Ascending aorta (tissue), 2 donors: Measurements from ENCODE around the gene SMG6. TPM values are rescaled to one million over a fixed set of nuclear protein-coding genes. Genes with fewer than 3 reads are reported as not detected.

Experiments
- DNase-seq, 2 donors: peaks; one replicate each; pipeline ENCODE4 v3.0.0-alpha.2; 2019; ENCODE audit warnings: low spot score in 2 of 2
- H3K27ac ChIP-seq, 2 donors: fragments of 200-600 bp; sonication (generic); one replicate each; pipeline ENCODE4 v1.5.1; 2016 to 2017; ENCODE audit warnings: mild to moderate bottlenecking in 1 of 2
- H3K27me3 ChIP-seq: fragments of 200-600 bp; sonication (generic); one replicate; pipeline ENCODE4 v1.5.1; 2017
- H3K36me3 ChIP-seq, 2 donors: fragments of 200-600 bp; sonication (generic); one replicate each; pipeline ENCODE4 v1.5.1; 2016
- H3K4me1 ChIP-seq, 2 donors: fragments of 200-600 bp; sonication (generic); one replicate each; pipeline ENCODE4 v1.5.1; 2016 to 2017; ENCODE audit warnings: mild to moderate bottlenecking in 1 of 2
- H3K4me3 ChIP-seq, 2 donors: fragments of 200-600 bp; sonication (generic); one replicate each; pipeline ENCODE4 v1.5.1; 2016 to 2017; ENCODE audit warnings: mild to moderate bottlenecking in 1 of 2
- H3K9me3 ChIP-seq, 2 donors: fragments of 200-600 bp; sonication (generic); one replicate each; pipeline ENCODE4 v1.5.1; 2016
- CTCF ChIP-seq, 3 experiments: fragments of 200-600 bp in 2 of 3; fragments of 450-650 bp in 1 of 3; sonication (generic) in 2 of 3; IDR thresholded peaks; one replicate each; pipeline ENCODE4 v1.5.1; 2016 to 2019; ENCODE audit warnings: antibody characterized with exemption in 3 of 3, mild to moderate bottlenecking in 1 of 3, moderate library complexity in 1 of 3
- intact Hi-C: fragments of 100-400 bp; cut with DNase I; formaldehyde crosslinking; loops from one replicate; pipeline ENCODE4 v1.15.1; 2023
- total RNA-seq: library from RNA; depleted of rRNA; stranded (reverse); fragments of >200 nt; gene quantifications from one replicate; pipeline ENCODE4 v1.1.0, GENCODE V29; 2016

SMG6 gene
- total RNA-seq, 1 donor from 2014 or later, result 50.8 TPM

- H3K27ac ChIP-seq, result peak overlapping the region; percentile 26 to 28
- no peak overlapping the region for H3K4me3 ChIP-seq
- H3K4me1 ChIP-seq, result peaks cover 10 to 32% of the 10 kb centered on the region in 2 donors
- DNase-seq, result peak in 1 of 2 donors; percentile 51
- TF ChIP-seq CTCF (IDR thresholded peaks at IDR 0.05), result no peak
- H3K27me3 ChIP-seq, result no peaks in the 10 kb centered on the region
- H3K9me3 ChIP-seq, result no peaks in the 10 kb centered on the region
- H3K36me3 ChIP-seq, result peaks cover 0 to 4% of the 10 kb centered on the region in 2 donors
- intact Hi-C loops, result no loop called here
Measured at GRCh38 chr17:2230877-2231276, 72.7 kb downstream of the SMG6 start.

GRCh38 chr17:2227025-2227699, 76.4 kb downstream of the SMG6 start:
- peaks cover 5 to 16% of the 10 kb centered on the region in 2 donors for H3K4me1 ChIP-seq
- intact Hi-C loops, result no loop called here
- H3K4me3 ChIP-seq, result no peak overlapping the region
- no peaks in the 10 kb centered on the region for H3K27me3 ChIP-seq
- H3K9me3 ChIP-seq, result no peaks in the 10 kb centered on the region
- peak in 1 of 2 donors; percentile 8 for DNase-seq
- no peak overlapping the region for H3K27ac ChIP-seq
- H3K36me3 ChIP-seq, result no peaks in the 10 kb centered on the region
- no peak for TF ChIP-seq CTCF (IDR thresholded peaks at IDR 0.05)

- no peak for TF ChIP-seq CTCF (IDR thresholded peaks at IDR 0.05)
Measured at GRCh38 chr17:2223617-2223927, 80.0 kb downstream of the SMG6 start.

GRCh38 chr17:2222901-2223616, 80.5 kb downstream of the SMG6 start:
- intact Hi-C loops, result no loop called here
- Histone ChIP-seq H3K4me3 (no peak overlapping the region), H3K27me3 (no peaks in the 10 kb centered on the region), H3K4me1 (peaks cover 0 to 5% of the 10 kb centered on the region in 2 donors), H3K27ac (peak overlapping the region in 1 of 2 donors; percentile 13), H3K9me3 (no peaks in the 10 kb centered on the region), H3K36me3 (no peaks in the 10 kb centered on the region)
- TF ChIP-seq CTCF (IDR thresholded peaks at IDR 0.05), result no peak
- DNase-seq, result peak in 1 of 2 donors; percentile 81

More at GRCh38 chr17:2223617-2223927, 80.0 kb downstream of the SMG6 start:
- intact Hi-C loops, result no loop called here
- peaks cover 0 to 5% of the 10 kb centered on the region in 2 donors for H3K4me1 ChIP-seq
- H3K27me3 ChIP-seq, result no peaks in the 10 kb centered on the region
- H3K27ac ChIP-seq, result no peak overlapping the region
- no peaks in the 10 kb centered on the region for H3K36me3 ChIP-seq
- DNase-seq, result peak in 1 of 2 donors; percentile 3
- no peak overlapping the region for H3K4me3 ChIP-seq
- no peaks in the 10 kb centered on the region for H3K9me3 ChIP-seq

- Histone ChIP-seq H3K27me3 (no peaks in the 10 kb centered on the region), H3K27ac (peak overlapping the region in 1 of 2 donors; percentile 13), H3K4me1 (peaks cover 0 to 5% of the 10 kb centered on the region in 2 donors), H3K9me3 (no peaks in the 10 kb centered on the region), H3K4me3 (no peak overlapping the region), H3K36me3 (no peaks in the 10 kb centered on the region)
- TF ChIP-seq CTCF (IDR thresholded peaks at IDR 0.05), result no peak
- peak in 1 of 2 donors; percentile 54 for DNase-seq
- intact Hi-C loops, result no loop called here
Measured at GRCh38 chr17:2222301-2222700, 81.3 kb downstream of the SMG6 start.
